Head of caudate nucleus (tissue), 42 donors: ENCODE results near the gene ZDHHC17.

Source experiments
- DNase-seq, 42 donors: peaks; one replicate each; pipeline versions ENCODE4 v3.0.0 to v3.0.0-alpha.2; 2020 to 2021; ENCODE audit warnings: mixed read lengths in 7 of 42
- intact Hi-C: fragments of 100-400 bp; cut with DNase I; formaldehyde crosslinking; loops from one replicate; pipeline ENCODE4 v1.15.0; 2022

ZDHHC17 gene

GRCh38 chr12:76804435-76804976 lies 40.6 kb downstream of the ZDHHC17 start:
- intact Hi-C loops, result no loop called here
- no peak for DNase-seq

DNA sequence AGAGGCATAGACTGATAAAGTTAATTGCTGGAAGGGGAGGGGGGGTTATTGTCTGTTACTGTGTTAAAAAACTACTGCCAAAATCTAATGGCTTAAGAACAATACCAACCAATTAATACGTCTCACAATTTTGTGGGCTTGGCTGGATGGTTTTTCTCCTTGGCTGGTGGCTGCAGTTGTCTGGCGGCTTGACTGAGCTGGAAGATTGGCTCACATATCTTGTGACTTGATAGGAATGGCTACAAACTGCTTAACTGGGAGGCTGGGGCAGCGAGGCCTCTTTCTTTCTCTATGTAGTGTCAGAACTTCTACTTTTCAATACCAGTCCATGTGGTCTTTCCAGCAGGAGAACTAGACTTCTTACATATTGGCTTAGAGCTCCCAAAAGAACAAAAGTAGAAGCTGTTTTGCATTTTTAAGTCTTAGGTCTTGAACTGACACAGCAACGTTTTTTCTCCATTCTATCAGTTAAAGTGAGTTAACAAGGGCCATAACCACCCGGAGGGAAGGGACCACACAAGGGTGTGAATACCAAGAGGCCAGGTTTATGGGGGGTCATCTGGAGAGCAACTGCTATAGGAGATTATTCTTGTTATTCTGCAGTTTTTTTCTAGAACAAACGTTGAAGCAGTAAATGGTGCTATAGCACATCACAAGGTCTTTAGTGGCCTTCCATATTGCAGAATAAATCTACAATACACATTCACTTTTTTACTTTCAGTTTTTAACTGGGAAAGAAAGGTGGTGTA lies 46.9 kb downstream of the ZDHHC17 start:
- peak in 8 of 42 donors; percentile 4 to 49 (median 15) for DNase-seq
- intact Hi-C loops, result no loop called here

DNA sequence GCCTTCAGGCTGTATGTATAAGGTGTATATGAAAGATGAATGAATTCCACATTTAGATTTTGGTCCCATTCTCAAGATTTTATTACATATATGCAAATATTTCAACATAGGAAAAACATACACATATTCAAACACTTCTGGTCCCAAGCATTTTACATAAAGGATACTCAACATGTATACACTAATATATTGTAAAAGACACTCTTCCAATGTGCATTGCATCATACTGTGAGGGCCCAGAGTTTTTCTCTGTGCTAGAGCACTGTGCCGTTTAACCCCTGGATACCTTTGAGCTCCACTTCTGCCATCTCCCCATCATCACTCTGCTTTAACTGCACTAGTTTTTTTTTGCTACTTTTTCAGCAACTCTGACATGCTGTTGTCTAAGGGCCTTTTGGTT lies 48.1 kb downstream of the ZDHHC17 start:
- DNase-seq, result no peak
- intact Hi-C loops, result no loop called here

DNA sequence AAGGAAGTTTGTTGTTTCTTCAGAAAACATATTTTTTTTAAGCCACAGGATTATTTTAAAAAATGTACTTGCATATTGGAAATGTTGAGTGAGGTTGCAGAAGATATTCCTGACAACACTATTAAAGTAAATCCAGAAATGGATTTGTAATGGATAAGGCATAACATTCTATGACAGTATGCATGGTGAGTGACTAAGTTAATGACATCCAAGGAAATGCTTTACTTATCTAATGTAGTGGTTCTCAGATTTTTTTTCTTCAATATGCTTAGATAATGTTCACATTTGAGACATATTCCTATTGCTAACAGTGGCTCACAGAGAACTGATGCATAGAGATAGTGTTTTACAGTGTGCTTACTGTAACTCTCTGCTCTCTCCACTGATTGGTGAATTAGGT lies 49.4 kb downstream of the ZDHHC17 start:
- intact Hi-C loops, result no loop called here
- no peak for DNase-seq

DNA sequence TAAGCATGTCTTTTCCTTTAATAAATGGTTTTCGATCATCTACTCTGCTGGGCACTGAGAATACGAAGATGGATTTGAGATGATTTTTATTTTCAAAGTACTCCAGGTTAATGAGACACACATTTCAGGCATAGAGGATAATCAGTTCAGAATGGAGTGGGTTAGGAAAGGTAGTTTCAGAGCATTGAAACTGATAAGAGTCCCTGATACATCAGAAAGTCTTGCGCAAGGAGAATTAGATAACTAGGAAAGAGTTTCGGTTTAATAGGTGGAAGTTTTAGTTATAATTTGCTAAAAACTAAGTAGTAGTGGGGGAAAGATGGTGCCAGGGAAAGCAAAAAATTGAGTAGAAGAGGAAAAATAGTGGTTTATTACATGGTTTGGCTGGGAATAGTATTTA lies 50.1 kb downstream of the ZDHHC17 start:
- intact Hi-C loops, result no loop called here

GRCh38 chr12:76820888-76821482 lies 57.1 kb downstream of the ZDHHC17 start:
- intact Hi-C loops, result no loop called here
- peak in 19 of 42 donors; percentile 3 to 60 (median 16) for DNase-seq

More for the DNA sequence above, 50.1 kb downstream of the ZDHHC17 start:
- DNase-seq, result no peak

DNA sequence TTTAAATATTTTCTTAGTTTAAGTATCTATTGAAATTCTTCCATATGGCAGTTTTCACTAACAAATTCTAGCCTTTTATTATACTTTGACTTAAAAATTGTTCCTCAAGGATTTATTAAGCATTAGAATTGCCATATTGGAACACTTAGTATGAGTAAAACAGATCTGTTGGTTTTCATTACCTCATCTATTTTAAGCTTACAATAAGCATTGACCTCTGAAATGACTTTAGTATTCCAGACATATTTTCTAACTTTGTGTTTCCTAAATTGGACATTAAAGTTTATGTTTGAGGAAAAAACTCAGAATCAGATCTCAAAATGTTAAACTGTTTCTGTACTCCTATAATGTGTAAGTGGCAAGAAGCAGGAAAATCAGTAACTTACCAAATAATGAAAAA lies 66.5 kb downstream of the ZDHHC17 start:
- DNase-seq, result no peak
- intact Hi-C loops, result no loop called here

- DNase-seq, result no peak
- intact Hi-C loops, result no loop called here
Observed at GRCh38 chr12:76836633-76837032, 72.7 kb downstream of the ZDHHC17 start.

DNA sequence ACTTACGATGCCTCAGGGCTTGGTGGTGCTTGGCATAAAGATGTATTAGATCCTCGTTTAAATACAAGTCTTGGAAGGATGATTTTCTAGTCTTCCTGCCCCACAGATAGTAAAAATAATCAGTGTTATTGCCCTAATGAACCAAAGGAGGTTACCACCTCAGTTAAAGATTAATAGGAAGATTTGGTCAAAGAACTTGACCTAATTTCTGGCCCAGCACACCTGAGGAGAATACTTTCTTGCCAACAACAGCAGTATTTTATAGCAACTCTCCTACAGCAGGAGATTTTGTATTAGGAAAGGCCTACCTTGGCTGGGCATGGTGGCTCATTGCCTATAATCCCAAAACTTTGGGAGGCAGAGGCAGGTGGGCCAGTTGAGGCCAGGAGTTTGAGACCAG lies 83.3 kb downstream of the ZDHHC17 start:
- DNase-seq, result no peak
- intact Hi-C loops, result no loop called here

DNA sequence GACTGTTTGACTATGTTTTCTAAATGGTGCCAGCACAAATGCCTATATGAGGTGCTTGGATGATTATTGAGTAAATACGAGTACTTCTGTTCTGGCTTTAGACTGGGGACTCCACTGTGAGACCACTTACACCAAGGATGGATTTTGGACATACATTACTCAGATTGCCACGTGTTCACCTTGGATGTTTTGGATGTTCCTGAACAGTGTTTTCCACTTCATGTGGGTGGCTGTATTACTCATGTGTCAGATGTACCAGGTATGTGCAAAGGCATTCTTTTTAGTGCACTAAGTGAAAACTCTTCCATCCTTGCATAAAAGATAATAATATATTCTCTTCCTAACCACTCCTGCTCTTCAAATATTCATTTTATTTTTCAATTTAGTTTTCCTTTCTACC lies 84.2 kb downstream of the ZDHHC17 start:
- DNase-seq, result peak in 19 of 42 donors; percentile 4 to 76 (median 41)
- intact Hi-C loops, result no loop called here

- intact Hi-C loops, result no loop called here
- DNase-seq, result no peak
Observed at GRCh38 chr12:76852106-76852505, 88.2 kb downstream of the ZDHHC17 start.

DNA sequence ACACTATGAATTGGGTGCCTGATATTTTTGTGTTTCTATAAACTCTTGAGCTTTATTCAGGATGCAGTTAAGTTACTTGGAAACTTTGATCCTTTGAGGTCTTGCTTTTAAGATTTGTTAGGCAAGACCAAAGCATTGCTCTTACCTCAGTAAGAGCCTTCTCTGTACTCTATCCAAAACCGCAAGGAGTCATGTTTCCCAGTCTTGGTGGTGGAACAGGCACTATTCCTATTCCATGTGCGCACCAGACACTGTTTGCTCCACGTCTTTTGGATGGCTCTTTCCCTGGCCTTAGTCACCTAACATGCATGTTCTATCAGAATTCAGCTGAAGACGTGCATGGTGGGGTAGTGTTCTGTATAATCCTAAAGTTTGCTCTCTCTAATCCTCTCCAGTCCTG lies 91.4 kb downstream of the ZDHHC17 start:
- DNase-seq, result no peak
- intact Hi-C loops, result no loop called here

- intact Hi-C loops, result no loop called here
- DNase-seq, result no peak
Observed at GRCh38 chr12:76856018-76856644, 92.2 kb downstream of the ZDHHC17 start.

DNA sequence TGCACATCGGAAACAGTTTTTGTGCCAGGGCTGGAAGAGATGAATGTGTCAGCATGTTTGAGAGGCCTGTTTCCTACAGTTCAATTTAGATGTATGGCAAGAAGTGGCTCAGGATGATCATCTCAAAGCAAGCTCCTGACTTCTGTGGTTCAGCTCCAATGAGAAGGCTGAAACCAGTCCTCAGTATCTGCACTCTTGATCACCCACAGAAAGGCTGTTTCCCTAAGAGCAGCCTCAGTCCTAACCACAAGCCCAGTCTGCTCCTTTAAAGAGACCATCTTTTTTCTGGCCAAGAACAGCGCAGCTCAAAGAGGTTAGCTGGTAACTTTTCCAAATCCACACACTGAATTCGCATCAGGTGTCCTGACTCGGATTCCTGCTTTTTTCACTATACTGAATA lies 95.7 kb downstream of the ZDHHC17 start:
- DNase-seq, result peak in 5 of 42 donors; percentile 5 to 46 (median 19)
- intact Hi-C loops, result no loop called here

GRCh38 chr12:76860256-76860655 lies 96.3 kb downstream of the ZDHHC17 start:
- no peak for DNase-seq
- intact Hi-C loops, result no loop called here

GRCh38 chr12:76863005-76863670 lies 99.2 kb downstream of the ZDHHC17 start:
- intact Hi-C loops, result no loop called here
- no peak for DNase-seq

GRCh38 chr12:76863837-76864236 lies 99.9 kb downstream of the ZDHHC17 start:
- no peak for DNase-seq
- intact Hi-C loops, result no loop called here

DNA sequence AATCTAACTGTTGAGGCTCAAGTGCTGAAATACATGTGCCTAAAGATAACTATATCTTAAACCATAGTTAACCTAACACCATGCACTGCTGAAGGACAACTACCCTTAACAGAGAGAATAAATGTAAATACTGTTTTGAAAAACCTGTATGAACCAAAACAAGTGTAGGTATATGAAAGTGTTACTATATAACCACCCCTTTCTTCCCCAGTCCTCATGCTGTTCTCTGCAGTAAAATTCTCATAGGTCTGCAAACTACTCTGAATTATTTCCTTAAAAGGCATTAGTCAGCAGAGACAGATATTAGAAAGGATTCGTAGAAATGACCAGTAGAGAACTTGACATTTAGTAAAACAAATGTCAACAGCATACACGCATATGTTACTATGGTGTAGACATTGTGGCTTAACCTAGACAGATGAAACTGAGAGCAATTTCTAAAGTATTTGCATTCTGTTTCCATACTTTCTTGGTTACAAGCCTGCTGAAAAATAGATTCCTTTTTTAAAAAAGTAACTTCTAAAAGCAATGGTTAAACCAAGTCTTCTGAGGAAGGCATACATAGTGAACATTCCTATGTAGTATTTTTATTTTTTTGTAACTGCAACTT lies 101.0 kb downstream of the ZDHHC17 start:
- intact Hi-C loops, result no loop called here
- DNase-seq, result no peak

DNA sequence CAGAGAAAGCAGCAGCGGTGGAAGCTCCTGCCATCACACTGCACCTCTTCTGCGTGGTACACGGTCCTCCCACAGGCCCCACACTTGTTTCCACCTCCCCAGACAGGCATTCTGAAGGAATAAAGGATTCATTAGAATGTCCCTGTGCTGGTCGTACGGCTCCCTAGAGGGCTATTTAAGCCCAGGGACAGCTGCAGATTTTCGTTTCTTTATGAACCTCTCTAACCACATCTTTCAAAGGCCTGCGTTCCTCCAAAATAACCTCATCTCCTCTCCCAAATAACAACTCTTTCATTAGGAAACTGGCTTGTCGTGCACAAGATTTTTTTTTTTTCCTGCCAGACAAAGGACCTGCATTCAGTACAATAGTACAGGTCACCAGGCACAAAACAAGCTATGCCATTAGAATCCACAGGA lies 102.2 kb downstream of the ZDHHC17 start:
- intact Hi-C loops, result no loop called here
- peak in 19 of 42 donors; percentile 8 to 69 (median 29) for DNase-seq
